Measurements from ENCODE around the gene GPR61. TPM values are rescaled to one million over a fixed set of nuclear protein-coding genes. Genes with fewer than 3 reads are reported as not detected.

Gene GPR61, protein sequence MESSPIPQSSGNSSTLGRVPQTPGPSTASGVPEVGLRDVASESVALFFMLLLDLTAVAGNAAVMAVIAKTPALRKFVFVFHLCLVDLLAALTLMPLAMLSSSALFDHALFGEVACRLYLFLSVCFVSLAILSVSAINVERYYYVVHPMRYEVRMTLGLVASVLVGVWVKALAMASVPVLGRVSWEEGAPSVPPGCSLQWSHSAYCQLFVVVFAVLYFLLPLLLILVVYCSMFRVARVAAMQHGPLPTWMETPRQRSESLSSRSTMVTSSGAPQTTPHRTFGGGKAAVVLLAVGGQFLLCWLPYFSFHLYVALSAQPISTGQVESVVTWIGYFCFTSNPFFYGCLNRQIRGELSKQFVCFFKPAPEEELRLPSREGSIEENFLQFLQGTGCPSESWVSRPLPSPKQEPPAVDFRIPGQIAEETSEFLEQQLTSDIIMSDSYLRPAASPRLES
- under 1 TPM in 1 of 2 experiments, not detected in 1; 0.16 TPM for total RNA-seq

DNA sequence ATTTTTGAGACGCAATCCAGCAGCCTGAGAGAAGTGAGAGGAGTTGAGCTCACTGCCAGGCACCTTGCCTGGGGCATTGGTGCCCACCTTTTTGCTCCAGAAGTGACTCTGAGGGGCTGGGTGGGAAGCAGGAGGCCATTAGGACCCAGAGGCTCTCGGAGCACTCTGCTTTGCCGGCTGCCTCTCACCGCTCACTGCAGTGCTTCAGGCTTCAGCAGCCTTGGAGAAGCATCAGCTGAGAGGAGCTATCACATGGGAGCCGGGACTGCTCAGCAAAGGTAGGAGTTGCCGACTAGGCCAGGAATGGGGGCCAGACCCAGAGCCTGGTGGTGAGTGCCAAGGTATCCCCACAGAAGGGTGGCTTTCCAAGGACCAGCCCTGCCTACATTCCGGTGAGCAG lies at the start of gene GPR61:
TSS of gene GPR61 (plus strand) at position 197 of the 400 bp plus-strand sequence. CDS start 3,151 bp downstream, outside the sequence.
- H3K9me3 Mint-ChIP-seq: no peaks in the 10 kb centered on the region
- H3K4me1 Mint-ChIP-seq: no peaks in the 10 kb centered on the region
- H3K27ac Mint-ChIP-seq: no peak within 1 kb of the TSS
- H3K27me3 Mint-ChIP-seq: no peaks in the 10 kb centered on the region
- H3K4me3 Mint-ChIP-seq: no peak within 1 kb of the TSS
- DNase-seq: no peak
- H3K36me3 Mint-ChIP-seq: no peaks in the 10 kb centered on the region

GRCh38 chr1:109490029-109490933 lies 49.4 kb upstream of the GPR61 start:
- Mint-ChIP-seq H3K36me3 (peaks cover 6% of the 10 kb centered on the region), H3K27me3 (no peaks in the 10 kb centered on the region), H3K27ac (no peak overlapping the region), H3K9me3 (no peaks in the 10 kb centered on the region), H3K4me3 (no peak overlapping the region), H3K4me1 (peaks cover 14% of the 10 kb centered on the region)
- peak; percentile 63 for DNase-seq

DNA sequence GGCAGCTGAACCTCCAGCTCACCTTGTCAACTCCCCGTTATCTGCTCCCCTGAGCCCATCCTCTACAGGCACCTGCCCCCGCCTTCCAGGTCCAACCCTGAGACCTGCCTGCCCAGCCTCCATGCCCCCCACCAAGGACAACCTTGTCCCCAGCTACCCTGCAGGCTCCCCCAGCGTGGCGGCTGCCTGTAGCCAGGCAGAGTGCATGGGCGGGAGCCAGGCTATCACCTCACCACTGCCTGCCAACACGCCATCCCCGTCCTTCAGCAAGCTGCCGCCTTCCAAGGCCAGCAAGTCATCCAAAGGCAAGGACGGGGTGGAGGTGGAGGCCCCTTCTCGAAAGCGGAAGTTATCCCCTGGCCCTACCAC lies 48.8 kb upstream of the GPR61 start:
- Mint-ChIP-seq H3K27me3 (no peaks in the 10 kb centered on the region), H3K36me3 (peaks cover 6% of the 10 kb centered on the region), H3K9me3 (no peaks in the 10 kb centered on the region), H3K4me3 (no peak overlapping the region), H3K27ac (no peak overlapping the region), H3K4me1 (peaks cover 18% of the 10 kb centered on the region)
- DNase-seq: no peak

- H3K27me3 Mint-ChIP-seq: no peaks in the 10 kb centered on the region
- peaks cover 6% of the 10 kb centered on the region for H3K36me3 Mint-ChIP-seq
- no peak overlapping the region for H3K4me3 Mint-ChIP-seq
These were observed 48.3 kb upstream of the GPR61 start for GRCh38 chr1:109491372-109491771.

GRCh38 chr1:109492779-109493178 lies 46.9 kb upstream of the GPR61 start:
- H3K27ac Mint-ChIP-seq: no peak overlapping the region
- peaks cover 29% of the 10 kb centered on the region for H3K4me1 Mint-ChIP-seq
- peaks cover 2% of the 10 kb centered on the region for H3K36me3 Mint-ChIP-seq
- no peak overlapping the region for H3K4me3 Mint-ChIP-seq
- H3K9me3 Mint-ChIP-seq: no peaks in the 10 kb centered on the region
- no peak for DNase-seq
- no peaks in the 10 kb centered on the region for H3K27me3 Mint-ChIP-seq

More at GRCh38 chr1:109491372-109491771, 48.3 kb upstream of the GPR61 start:
- no peak for DNase-seq
- H3K27ac Mint-ChIP-seq: no peak overlapping the region
- no peaks in the 10 kb centered on the region for H3K9me3 Mint-ChIP-seq
- H3K4me1 Mint-ChIP-seq: peaks cover 22% of the 10 kb centered on the region

GRCh38 chr1:109493227-109493626 lies 46.4 kb upstream of the GPR61 start:
- H3K9me3 Mint-ChIP-seq: no peaks in the 10 kb centered on the region
- H3K27me3 Mint-ChIP-seq: no peaks in the 10 kb centered on the region
- H3K4me3 Mint-ChIP-seq: peak overlapping the region; percentile 97
- no peak for DNase-seq
- H3K4me1 Mint-ChIP-seq: peaks cover 34% of the 10 kb centered on the region
- no peaks in the 10 kb centered on the region for H3K36me3 Mint-ChIP-seq
- no peak overlapping the region for H3K27ac Mint-ChIP-seq

DNA sequence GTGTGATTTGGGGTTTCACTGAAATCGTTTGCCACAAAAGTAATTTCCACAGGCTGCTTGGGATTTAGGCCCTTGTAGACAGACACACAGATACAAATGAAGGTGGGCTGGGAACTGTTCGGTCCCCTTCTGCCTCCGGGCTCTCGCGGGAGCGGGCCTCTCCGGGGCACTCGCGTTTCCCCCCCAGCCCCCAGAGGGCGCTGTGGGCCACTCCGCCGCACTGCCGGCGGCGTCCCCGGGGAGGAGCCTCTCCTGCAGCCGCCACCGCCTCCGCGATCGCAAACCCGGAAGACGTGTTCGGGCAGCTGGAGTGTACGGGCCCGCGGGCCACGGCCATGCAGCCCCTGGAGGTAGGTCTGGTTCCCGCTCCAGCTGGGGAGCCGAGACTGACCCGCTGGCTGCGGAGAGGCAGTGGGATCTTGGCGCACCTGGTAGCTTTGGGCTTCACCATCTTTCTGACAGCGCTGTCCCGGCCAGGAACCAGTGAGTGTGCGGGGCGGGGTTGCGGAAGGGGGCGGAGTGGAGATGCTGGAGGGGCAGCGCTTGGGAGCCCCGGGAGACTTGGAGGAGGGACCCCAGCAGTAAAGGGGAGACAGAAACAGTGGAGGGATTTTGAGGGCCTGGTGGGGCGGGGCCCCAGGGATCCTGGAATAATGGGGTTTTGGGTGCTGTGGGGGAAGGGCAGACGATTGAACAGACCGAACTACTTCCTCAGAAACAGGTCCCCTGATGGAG lies 45.7 kb upstream of the GPR61 start, which contains the start of gene CYB561D1:
TSS of gene CYB561D1 (plus strand) at position 290 of the 735 bp plus-strand sequence. CDS start at position 336, 46 bp downstream.
- peak within 1 kb of the TSS; percentile 97 for H3K4me3 Mint-ChIP-seq
- no peaks in the 10 kb centered on the region for H3K9me3 Mint-ChIP-seq
- DNase-seq: peak; percentile 94
- no peaks in the 10 kb centered on the region for H3K36me3 Mint-ChIP-seq
- H3K27ac Mint-ChIP-seq: peak within 1 kb of the TSS; percentile 85
- peaks cover 38% of the 10 kb centered on the region for H3K4me1 Mint-ChIP-seq
- no peaks in the 10 kb centered on the region for H3K27me3 Mint-ChIP-seq

DNA sequence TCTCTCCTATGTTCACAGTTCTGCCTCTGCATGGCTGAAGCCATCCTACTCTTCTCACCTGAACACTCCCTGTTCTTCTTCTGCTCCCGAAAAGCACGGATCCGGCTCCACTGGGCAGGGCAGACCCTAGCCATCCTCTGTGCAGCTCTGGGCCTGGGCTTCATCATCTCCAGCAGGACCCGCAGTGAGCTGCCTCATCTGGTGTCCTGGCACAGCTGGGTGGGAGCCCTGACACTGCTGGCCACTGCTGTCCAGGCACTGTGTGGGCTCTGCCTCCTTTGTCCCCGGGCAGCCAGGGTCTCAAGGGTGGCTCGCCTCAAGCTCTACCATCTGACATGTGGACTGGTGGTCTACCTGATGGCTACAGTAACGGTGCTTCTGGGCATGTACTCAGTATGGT lies 43.9 kb upstream of the GPR61 start:
- Mint-ChIP-seq H3K27me3 (no peaks in the 10 kb centered on the region), H3K9me3 (no peaks in the 10 kb centered on the region), H3K4me3 (peak overlapping the region; percentile 97), H3K4me1 (peaks cover 56% of the 10 kb centered on the region), H3K36me3 (no peaks in the 10 kb centered on the region), H3K27ac (no peak overlapping the region)
- no peak for DNase-seq

GRCh38 chr1:109497449-109498160 lies 42.1 kb upstream of the GPR61 start:
- DNase-seq: no peak
- peaks cover under 1% of the 10 kb centered on the region for H3K36me3 Mint-ChIP-seq
- H3K27me3 Mint-ChIP-seq: no peaks in the 10 kb centered on the region
- peaks cover 74% of the 10 kb centered on the region for H3K4me1 Mint-ChIP-seq
- H3K27ac Mint-ChIP-seq: peak overlapping the region; percentile 58
- peak overlapping the region; percentile 48 for H3K4me3 Mint-ChIP-seq
- H3K9me3 Mint-ChIP-seq: no peaks in the 10 kb centered on the region

- Mint-ChIP-seq H3K27ac (peak overlapping the region; percentile 58), H3K27me3 (no peaks in the 10 kb centered on the region), H3K9me3 (no peaks in the 10 kb centered on the region), H3K36me3 (peaks cover 3% of the 10 kb centered on the region), H3K4me1 (peaks cover 78% of the 10 kb centered on the region), H3K4me3 (peak overlapping the region; percentile 48)
- peak; percentile 40 for DNase-seq
These were observed 41.4 kb upstream of the GPR61 start for GRCh38 chr1:109498161-109498801.

GRCh38 chr1:109499081-109499480 lies 40.6 kb upstream of the GPR61 start:
- peak overlapping the region; percentile 16 for H3K4me3 Mint-ChIP-seq
- H3K27me3 Mint-ChIP-seq: no peaks in the 10 kb centered on the region
- peak; percentile 31 for DNase-seq
- H3K4me1 Mint-ChIP-seq: peaks cover 83% of the 10 kb centered on the region
- peaks cover 3% of the 10 kb centered on the region for H3K36me3 Mint-ChIP-seq
- peak overlapping the region; percentile 74 for H3K27ac Mint-ChIP-seq
- H3K9me3 Mint-ChIP-seq: no peaks in the 10 kb centered on the region

DNA sequence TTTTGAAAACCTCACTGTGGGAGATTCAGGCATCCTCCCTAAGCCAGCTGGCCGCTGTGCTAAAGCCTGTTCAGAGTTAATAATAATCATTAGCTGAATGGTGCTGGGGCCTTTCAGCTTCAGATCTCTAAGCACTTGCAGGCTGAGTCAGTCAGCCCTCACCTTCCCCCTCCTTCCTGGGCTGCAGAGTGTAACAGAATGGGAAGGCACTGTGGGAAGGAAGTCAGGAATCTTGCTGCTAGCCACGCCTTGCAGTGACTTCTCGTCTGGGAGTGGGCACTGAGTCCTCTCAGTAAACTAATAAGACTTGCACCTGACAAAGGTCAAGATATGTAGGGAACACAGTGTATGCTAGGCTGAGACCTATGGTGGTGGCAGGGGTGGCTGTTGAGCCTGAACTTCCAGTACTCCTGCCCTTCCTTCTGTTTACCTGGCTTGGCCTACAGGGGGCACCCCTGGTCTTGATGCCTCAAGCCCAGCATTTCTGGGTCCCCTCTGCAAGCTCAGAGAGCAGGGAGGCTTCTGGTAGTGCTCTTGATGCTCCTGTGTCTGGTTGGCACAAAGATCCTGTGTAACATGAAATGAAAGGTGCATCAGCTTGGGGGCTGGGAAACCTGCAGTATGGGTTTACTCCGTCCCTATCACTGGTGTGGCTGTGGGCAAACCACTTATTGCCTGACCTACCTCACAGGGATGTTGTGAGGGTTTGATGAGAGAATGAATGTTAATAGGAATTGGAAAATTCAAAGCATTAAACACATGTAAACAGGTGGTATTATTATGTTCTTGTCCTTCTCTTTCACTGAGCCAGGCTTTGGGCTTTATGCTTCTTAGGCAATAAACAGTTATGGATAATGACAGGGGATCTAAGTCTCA lies 39.8 kb upstream of the GPR61 start:
- H3K9me3 Mint-ChIP-seq: no peaks in the 10 kb centered on the region

GRCh38 chr1:109500941-109501381 lies 38.7 kb upstream of the GPR61 start:
- Mint-ChIP-seq H3K27ac (peak overlapping the region; percentile 23), H3K36me3 (peaks cover 3% of the 10 kb centered on the region), H3K4me3 (no peak overlapping the region), H3K9me3 (no peaks in the 10 kb centered on the region), H3K27me3 (no peaks in the 10 kb centered on the region), H3K4me1 (peaks cover 87% of the 10 kb centered on the region)
- no peak for DNase-seq

More for the DNA sequence above, 39.8 kb upstream of the GPR61 start:
- peak; percentile 64 for DNase-seq
- H3K4me1 Mint-ChIP-seq: peaks cover 86% of the 10 kb centered on the region
- no peak overlapping the region for H3K4me3 Mint-ChIP-seq
- peaks cover 3% of the 10 kb centered on the region for H3K36me3 Mint-ChIP-seq
- no peaks in the 10 kb centered on the region for H3K27me3 Mint-ChIP-seq
- peak overlapping the region; percentile 74 for H3K27ac Mint-ChIP-seq
